ENCODE data around the gene PPFIA3. TPM values are rescaled to one million over a fixed set of nuclear protein-coding genes. Genes with fewer than 3 reads are reported as not detected.
A peak's percentile ranks its signal among the peaks of the same experiment; 100 is the strongest.

PPFIA3 gene
- total and polyA plus RNA-seq, 2 experiments from 2014 or later, result 25.4 to 29.7 TPM

DNA sequence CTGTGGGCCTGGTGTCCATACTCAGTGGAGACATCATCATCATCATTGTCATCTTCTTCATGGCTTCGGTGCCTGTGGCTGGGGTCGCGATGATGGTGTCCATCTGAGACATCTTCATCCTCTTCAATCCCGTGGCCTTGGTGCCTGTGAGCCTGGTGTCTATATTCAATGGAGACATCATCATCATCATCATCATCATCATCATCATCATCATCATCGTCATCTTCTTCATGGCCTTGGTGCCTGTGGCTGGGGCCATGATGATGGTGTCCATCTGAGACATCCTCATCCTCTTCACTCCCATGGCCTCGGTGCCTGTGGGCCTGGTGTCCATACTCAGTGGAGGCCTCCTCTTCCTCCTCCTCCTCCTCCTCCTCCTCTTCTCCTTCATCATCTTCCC, 34.9 kb downstream of the PPFIA3 start (continued):
- TF ChIP-seq, protein P1, sequence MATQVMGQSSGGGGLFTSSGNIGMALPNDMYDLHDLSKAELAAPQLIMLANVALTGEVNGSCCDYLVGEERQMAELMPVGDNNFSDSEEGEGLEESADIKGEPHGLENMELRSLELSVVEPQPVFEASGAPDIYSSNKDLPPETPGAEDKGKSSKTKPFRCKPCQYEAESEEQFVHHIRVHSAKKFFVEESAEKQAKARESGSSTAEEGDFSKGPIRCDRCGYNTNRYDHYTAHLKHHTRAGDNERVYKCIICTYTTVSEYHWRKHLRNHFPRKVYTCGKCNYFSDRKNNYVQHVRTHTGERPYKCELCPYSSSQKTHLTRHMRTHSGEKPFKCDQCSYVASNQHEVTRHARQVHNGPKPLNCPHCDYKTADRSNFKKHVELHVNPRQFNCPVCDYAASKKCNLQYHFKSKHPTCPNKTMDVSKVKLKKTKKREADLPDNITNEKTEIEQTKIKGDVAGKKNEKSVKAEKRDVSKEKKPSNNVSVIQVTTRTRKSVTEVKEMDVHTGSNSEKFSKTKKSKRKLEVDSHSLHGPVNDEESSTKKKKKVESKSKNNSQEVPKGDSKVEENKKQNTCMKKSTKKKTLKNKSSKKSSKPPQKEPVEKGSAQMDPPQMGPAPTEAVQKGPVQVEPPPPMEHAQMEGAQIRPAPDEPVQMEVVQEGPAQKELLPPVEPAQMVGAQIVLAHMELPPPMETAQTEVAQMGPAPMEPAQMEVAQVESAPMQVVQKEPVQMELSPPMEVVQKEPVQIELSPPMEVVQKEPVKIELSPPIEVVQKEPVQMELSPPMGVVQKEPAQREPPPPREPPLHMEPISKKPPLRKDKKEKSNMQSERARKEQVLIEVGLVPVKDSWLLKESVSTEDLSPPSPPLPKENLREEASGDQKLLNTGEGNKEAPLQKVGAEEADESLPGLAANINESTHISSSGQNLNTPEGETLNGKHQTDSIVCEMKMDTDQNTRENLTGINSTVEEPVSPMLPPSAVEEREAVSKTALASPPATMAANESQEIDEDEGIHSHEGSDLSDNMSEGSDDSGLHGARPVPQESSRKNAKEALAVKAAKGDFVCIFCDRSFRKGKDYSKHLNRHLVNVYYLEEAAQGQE (IDR thresholded peaks at IDR 0.05; ENCODE audit: unreplicated experiment), result no peak
- no peak for TF ChIP-seq ZNF114 (CRISPR knock-in tag; IDR thresholded peaks at IDR 0.05)
- no peak for TF ChIP-seq EZH2 (IDR thresholded peaks at IDR 0.05; ENCODE audit: low read depth, unreplicated experiment)
- TF ChIP-seq JUNB (IDR thresholded peaks at IDR 0.05; ENCODE audit: unreplicated experiment), result no peak
- TF ChIP-seq, protein P2, sequence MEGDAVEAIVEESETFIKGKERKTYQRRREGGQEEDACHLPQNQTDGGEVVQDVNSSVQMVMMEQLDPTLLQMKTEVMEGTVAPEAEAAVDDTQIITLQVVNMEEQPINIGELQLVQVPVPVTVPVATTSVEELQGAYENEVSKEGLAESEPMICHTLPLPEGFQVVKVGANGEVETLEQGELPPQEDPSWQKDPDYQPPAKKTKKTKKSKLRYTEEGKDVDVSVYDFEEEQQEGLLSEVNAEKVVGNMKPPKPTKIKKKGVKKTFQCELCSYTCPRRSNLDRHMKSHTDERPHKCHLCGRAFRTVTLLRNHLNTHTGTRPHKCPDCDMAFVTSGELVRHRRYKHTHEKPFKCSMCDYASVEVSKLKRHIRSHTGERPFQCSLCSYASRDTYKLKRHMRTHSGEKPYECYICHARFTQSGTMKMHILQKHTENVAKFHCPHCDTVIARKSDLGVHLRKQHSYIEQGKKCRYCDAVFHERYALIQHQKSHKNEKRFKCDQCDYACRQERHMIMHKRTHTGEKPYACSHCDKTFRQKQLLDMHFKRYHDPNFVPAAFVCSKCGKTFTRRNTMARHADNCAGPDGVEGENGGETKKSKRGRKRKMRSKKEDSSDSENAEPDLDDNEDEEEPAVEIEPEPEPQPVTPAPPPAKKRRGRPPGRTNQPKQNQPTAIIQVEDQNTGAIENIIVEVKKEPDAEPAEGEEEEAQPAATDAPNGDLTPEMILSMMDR (conservative IDR thresholded peaks at IDR 0.05; ENCODE audit: low read depth in 2 of 2), result no peak
- no peak for TF ChIP-seq POLR2AphosphoS5 (IDR thresholded peaks at IDR 0.05; ENCODE audit: low read depth)
- no peak for TF ChIP-seq NANOG (IDR thresholded peaks at IDR 0.05; ENCODE audit: borderline replicate concordance)
- no peak for TF ChIP-seq EZH2phosphoT487 (IDR thresholded peaks at IDR 0.05; ENCODE audit: unreplicated experiment)
- no peak for TF ChIP-seq STAT1 (IDR thresholded peaks at IDR 0.05; ENCODE audit: unreplicated experiment)
- TF ChIP-seq CREB1 (CRISPR knock-in tag; IDR thresholded peaks at IDR 0.05; ENCODE audit: low read depth), result no peak

DNA sequence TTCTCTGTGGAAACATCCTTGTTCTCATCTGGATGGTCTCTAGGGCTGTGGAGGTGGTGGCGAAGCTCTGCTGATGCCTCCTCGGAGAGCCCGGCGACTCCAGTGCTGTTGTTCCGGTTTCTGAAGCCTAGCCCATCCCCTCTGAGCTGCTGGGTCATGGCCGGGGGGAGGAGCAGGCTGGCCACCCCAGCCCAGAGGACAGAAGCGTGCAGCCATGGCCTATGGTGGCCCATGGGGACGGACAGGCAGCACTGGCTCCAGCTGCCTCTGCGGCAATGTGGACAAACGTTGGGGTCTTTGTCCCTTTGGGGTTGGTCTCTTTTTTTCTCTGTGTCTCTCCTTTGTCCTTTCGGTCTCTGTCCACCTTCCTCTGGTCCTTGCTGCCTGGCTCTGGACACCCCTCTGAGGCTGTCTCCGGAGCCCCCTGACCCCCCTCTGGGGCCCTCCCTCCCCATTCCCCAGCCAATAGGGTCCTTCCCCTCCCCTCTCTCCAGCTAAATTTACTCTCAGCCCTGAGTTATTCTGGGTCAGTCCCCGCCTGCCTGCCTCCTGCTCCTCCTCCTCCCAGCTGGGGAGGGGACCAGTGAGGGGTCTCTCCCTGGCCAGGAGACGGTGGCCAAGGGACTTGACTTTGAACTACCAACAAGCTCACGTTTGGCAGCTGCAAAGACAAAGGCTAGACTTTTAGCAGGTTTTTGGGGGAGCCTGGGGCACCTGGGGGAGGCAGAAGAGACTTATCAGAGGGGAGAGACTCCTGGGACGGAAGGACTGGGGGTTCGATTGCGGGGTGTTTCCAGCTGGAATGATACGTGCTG, 35.9 kb downstream of the PPFIA3 start, which contains the start of gene HRC:
HRC (minus strand) TSS at position 392 of the 815 bp plus-strand sequence; CDS start at position 233, 159 bp downstream.
- DNase-seq (ENCODE audit: low spot score), result peak; percentile 36
- Histone ChIP-seq H3K4me3 (peak within 1 kb of the TSS; percentile 39), H3F3A (replicated peaks; ENCODE audit: low read depth) (peaks cover 5% of the 10 kb centered on the region; the same call in 1 of the 2 replicates), H2AFZ (no peak within 1 kb of the TSS), H3K4me2 (peak within 1 kb of the TSS; percentile 72), H3K27me3 (ENCODE audit: insufficient read depth) (peaks cover 13% of the 10 kb centered on the region), H3K27ac (ENCODE audit: low read depth) (no peak within 1 kb of the TSS), H3K4me1 (ENCODE audit: insufficient read depth) (peaks cover 14% of the 10 kb centered on the region), H3K79me2 (replicated peaks; ENCODE audit: insufficient read depth) (no peaks in the 10 kb centered on the region), H3K9me2 (ENCODE audit: insufficient read depth) (peaks cover 12% of the 10 kb centered on the region), H3K36me3 (ENCODE audit: insufficient read depth) (no peaks in the 10 kb centered on the region), H4K20me1 (replicated peaks; ENCODE audit: insufficient read depth) (no peaks in the 10 kb centered on the region)
- Mint-ChIP-seq H3K9me3 (peaks cover 12% of the 10 kb centered on the region), H3K36me3 (ENCODE audit: low read depth) (peaks cover 11% of the 10 kb centered on the region; the same call in 2 of the 3 replicates), H3K27ac (no peak within 1 kb of the TSS), H3K27me3 (ENCODE audit: insufficient read depth, low read depth, poor library complexity) (peaks cover 30% of the 10 kb centered on the region), H3K4me3 (peak within 1 kb of the TSS; percentile 30), H3K4me1 (peaks cover 39% of the 10 kb centered on the region)
- no peak for ATAC-seq
- TF ChIP-seq ZNF331 (CRISPR knock-in tag; IDR thresholded peaks at IDR 0.05; ENCODE audit: low read depth), result no peak
- TF ChIP-seq EZH2phosphoT487 (IDR thresholded peaks at IDR 0.05; ENCODE audit: unreplicated experiment), result no peak
- TF ChIP-seq, protein P1 (IDR thresholded peaks at IDR 0.05; ENCODE audit: unreplicated experiment), result no peak
- TF ChIP-seq JUNB (IDR thresholded peaks at IDR 0.05; ENCODE audit: unreplicated experiment), result no peak
- TF ChIP-seq, protein P2 (conservative IDR thresholded peaks at IDR 0.05; ENCODE audit: low read depth in 2 of 2), result no peak
- TF ChIP-seq STAT1 (IDR thresholded peaks at IDR 0.05; ENCODE audit: unreplicated experiment), result no peak
